ENCODE measurements around the gene GTPBP6. TPM values are rescaled to one million over a fixed set of nuclear protein-coding genes. Genes with fewer than 3 reads are reported as not detected.
"Not testable (repeated sequence)": the region's sequence is repeated elsewhere in the genome, so short reads cannot be mapped to it uniquely, and the experiment has no call there.

GTPBP6 gene
- total RNA-seq, 1 experiment from 2014 or later: 35.3 TPM

DNA sequence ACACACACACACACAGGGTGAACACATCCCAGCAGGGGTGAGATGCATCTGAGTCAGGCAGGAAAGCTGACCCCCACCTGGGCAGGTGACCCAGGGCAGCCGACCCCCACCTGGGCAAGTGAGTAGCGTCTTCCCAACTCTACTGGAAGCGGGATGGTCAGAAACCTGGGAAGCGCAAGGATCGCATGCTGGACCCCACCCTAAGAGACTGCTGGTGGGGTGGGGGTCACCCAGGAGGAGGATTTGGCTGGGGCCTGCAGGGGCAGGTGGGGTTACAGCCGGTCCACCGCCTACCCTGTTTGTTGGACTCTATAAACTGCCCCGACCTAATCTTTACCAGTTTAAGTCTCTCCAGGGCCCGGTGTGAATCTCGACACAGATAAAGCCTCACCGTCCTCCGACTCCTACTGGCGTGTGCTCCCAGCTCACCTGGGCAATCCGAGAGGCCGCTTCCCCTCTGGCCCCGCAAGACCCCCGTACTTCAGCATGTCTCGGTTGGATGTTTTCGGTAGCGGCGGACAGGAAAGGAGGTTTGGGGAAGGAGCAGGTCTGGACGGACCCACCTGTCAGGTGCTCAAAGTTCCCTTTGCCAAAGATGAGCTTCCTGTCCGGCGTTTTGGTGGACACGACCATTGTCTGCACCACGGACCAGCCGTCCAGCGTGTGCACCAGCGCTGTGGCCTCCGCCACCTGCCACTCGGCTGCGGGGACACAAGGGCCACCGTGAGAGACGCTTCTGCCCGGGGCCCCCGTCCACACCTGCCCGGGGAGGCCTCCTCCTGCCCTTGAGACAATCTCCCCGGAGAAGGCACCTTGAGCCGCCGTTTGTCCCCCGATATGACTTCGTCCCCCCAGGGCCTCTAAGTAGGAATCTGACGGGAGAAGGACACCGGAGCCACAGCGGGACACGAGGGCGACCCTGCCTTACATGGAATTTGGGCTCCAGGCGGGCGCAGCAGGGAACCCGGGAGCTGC, 2.0 kb downstream of the GTPBP6 start:
- no peak for DNase-seq (ENCODE audit: low read depth)

GRCh38 chrX:314781-315595, 3.6 kb downstream of the GTPBP6 start:
- no peak for DNase-seq (ENCODE audit: low read depth)

- DNase-seq (ENCODE audit: low read depth): no peak
These were observed 4.5 kb downstream of the GTPBP6 start for GRCh38 chrX:314049-314448.

- no peak for DNase-seq (ENCODE audit: low read depth)
These were observed 5.0 kb downstream of the GTPBP6 start for GRCh38 chrX:313546-313945.

GRCh38 chrX:312621-313331, 5.8 kb downstream of the GTPBP6 start:
- DNase-seq (ENCODE audit: low read depth): no peak

GRCh38 chrX:311156-312129, 7.2 kb downstream of the GTPBP6 start:
- no peak for DNase-seq (ENCODE audit: low read depth)

GRCh38 chrX:310621-311155, 7.9 kb downstream of the GTPBP6 start:
- no peak for DNase-seq (ENCODE audit: low read depth)

- no peak for DNase-seq (ENCODE audit: low read depth)
These were observed 9.6 kb downstream of the GTPBP6 start for GRCh38 chrX:308821-309520.

DNA sequence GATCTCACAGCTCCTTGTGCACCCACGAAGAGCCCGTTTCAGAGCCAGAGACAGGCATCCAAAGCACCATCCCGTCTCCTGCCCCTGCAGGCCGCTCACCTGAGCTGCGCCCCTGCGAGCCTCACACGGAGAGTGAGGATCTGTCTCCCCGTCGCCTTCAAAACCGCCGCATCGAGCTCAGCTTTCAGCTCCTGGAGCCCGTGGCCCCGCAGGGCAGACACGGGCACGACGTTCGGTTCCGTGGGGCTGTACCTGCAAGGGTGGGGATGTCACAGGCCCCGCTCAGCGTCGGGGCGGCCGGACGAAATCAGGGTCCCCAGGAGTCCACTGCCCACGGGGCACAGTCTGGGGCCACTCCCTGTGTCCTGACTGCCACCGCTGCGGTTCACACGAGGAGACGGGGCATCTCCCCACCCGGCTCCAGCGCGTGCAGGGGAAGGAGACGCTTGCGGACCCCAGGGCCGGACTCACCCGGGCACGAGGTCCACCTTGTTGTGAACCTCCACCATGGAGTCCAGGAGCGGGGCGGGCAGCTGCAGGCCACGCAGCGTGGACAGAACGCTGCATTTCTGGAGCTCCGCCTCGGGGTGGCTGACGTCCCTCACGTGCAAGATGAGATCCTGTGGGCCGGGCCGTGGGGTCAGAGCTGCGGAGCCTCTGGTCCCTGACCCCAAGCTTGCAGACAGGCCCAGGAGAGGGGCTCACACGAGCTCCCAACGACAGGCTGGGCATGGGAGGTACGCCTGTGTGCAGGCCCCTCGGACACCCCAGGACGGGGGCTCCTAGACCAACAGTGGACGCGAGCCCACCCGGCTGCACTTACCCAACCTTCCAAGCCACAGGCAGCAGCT, 11.1 kb downstream of the GTPBP6 start:
- DNase-seq (ENCODE audit: low read depth): no peak

GRCh38 chrX:306614-307251, 11.9 kb downstream of the GTPBP6 start:
- DNase-seq (ENCODE audit: low read depth): not testable (repeated sequence)

- not testable (repeated sequence) for DNase-seq (ENCODE audit: low read depth)
These were observed 12.6 kb downstream of the GTPBP6 start for GRCh38 chrX:305781-306613.

GRCh38 chrX:302975-303374, 15.6 kb downstream of the GTPBP6 start:
- no peak for DNase-seq (ENCODE audit: low read depth)

- no peak for DNase-seq (ENCODE audit: low read depth)
These were observed 18.3 kb downstream of the GTPBP6 start for GRCh38 chrX:300334-300733.

- DNase-seq (ENCODE audit: low read depth): no peak
These were observed 19.6 kb downstream of the GTPBP6 start for GRCh38 chrX:298993-299392.

GRCh38 chrX:295136-295535, 23.5 kb downstream of the GTPBP6 start:
- DNase-seq (ENCODE audit: low read depth): no peak

DNA sequence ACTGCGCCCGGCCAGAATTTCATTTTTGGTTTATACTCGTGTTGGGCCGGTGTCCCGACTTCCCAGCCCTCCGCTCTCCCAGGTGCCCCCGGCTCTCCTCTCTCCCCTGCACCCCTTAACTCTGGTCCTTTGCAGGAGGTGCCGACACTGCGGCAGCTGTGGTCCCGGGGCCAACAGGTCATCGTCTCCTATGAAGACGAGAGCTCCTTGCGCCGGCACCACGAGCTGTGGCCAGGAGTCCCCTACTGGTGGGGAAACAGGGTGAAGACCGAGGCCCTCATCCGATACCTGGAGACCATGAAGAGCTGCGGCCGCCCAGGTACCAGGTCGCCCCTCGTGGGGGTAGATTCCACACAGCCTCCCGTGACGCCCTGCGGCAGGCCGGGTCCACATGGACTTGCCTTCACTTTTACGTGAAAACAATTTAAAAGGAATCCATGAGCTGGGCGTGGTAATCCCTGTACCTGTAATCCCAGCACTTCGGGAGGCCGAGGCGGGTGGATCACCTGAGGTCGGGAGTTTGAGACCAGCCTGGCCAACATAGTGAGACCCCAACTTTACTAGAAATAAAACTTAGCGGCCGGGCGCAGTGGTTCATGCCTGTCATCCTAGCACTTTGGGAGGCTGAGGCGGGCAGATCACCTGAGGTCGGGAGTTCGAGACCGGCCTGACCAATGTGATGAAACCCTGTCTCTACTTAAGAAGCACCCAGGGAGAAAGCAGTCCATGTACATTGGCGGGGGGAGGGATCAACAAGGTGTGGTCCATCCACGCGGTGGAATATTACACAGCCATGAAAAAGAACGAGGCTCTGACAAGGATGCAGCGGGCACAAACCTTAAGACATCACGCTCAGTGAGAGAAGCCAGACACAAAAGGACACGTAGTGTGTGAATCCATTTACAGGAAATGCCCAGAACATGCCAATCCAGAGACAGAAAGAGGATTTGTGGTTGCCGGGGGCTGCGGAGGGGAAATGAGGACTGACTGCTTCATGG, 25.4 kb downstream of the GTPBP6 start:
- DNase-seq (ENCODE audit: low read depth): no peak
